GM12892 (cell line): Measurements from ENCODE around the gene TANGO2.

Experiments used
- DNase-seq: peaks from one replicate; pipeline ENCODE4 v3.0.0; 2011; ENCODE audit not compliant: insufficient read length
- FAIRE-seq: peaks from 2 replicates; lab custom pipeline; 2011; peaks lifted over from hg19 to GRCh38; lab: Jason Lieb, UNC
- POLR2A ChIP-seq: IDR thresholded peaks from 2 replicates; pipeline ENCODE4 v1.6.1; 2011; ENCODE audit warnings: low read depth, low read length, control low read depth
- POLR2AphosphoS5 ChIP-seq: IDR thresholded peaks from 2 replicates; pipeline ENCODE4 v1.6.1; 2011; ENCODE audit warnings: low read depth, low read length, control low read depth
- TAF1 ChIP-seq: IDR thresholded peaks from 2 replicates; pipeline ENCODE4 v1.6.1; 2011; ENCODE audit warnings: low read depth, mild to moderate bottlenecking, control low read depth, low read length, borderline replicate concordance

TANGO2 gene

GRCh38 chr22:20038574-20038973, 17.7 kb downstream of the TANGO2 start:
- DNase-seq, result no peak
- FAIRE-seq, result no peak
- TF ChIP-seq TAF1, result no peak
- no peak for TF ChIP-seq POLR2AphosphoS5
- no peak for TF ChIP-seq POLR2A

GRCh38 chr22:20039683-20040325, 18.9 kb downstream of the TANGO2 start:
- DNase-seq (no peak), FAIRE-seq (no peak)
- TF ChIP-seq POLR2A, result no peak
- TF ChIP-seq POLR2AphosphoS5, result no peak
- TF ChIP-seq TAF1, result no peak

- DNase-seq, result no peak
- no peak for FAIRE-seq
- no peak for TF ChIP-seq TAF1
- TF ChIP-seq POLR2AphosphoS5, result no peak
- no peak for TF ChIP-seq POLR2A
Measured at GRCh38 chr22:20040327-20041200, 19.7 kb downstream of the TANGO2 start.

DNA sequence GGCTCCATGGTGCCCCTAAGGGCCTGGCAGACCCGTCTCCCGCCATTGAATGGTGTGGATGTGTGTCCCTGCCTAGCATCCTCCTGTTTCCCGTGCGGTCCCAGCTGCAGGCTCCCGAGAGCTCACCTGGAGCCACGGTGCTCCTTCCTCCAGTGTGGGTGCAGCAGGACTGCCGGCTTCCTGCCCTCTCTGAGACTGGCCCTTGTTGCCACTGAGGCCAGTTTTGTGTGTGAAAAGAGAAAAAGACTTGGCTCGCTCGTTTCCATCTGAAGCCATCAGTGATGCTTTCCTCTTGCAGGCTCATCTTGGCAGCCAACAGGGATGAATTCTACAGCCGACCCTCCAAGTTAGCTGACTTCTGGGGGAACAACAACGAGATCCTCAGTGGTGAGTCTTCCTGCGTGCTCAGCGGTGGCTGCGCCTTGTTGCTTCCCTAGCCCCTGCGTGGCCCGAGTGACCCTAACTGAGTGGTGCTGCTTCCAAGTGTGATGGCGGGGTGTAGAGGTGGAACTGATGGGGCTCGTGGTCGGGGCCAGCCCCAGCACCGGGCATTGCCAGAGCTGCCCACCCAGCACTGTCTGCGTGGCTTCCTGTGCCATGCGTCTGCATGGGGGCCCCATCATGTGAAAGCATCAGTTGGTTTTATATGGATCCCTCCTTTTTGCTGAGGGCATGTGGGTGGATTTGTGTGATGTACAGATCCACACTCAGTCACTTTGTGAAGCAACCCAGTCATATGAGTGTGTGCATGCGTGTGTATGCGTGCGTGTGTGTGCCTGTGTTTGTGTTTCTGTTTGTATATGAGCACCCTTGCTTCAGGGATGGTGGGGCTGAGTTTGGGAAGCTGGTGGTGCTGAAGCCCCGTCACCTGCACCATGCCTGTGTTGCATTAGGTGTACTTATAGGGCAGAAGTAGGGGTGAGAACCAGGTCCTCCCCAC, 22.4 kb downstream of the TANGO2 start:
- DNase-seq (no peak), FAIRE-seq (no peak)
- no peak for TF ChIP-seq POLR2AphosphoS5
- no peak for TF ChIP-seq TAF1
- no peak for TF ChIP-seq POLR2A

DNA sequence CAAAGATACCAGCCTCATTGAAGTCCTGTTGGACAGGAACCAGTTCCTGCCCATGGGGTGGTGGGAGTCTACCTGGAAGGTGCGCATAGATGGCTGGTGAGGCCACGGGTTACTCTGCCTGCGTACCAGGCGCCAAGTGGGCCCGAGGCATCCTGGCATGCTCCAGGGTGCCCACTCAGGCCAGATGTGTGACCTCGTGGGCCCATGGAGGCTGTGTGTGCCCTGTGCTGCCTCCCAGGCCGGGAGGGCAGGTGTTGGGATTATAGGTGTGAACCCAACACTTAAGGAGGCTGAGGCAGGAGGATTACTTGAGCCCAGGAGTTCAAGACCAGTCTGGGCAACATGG, 23.1 kb downstream of the TANGO2 start:
- TF ChIP-seq POLR2AphosphoS5, result no peak
- no peak for TF ChIP-seq TAF1
- no peak for FAIRE-seq
- DNase-seq, result no peak

DNA sequence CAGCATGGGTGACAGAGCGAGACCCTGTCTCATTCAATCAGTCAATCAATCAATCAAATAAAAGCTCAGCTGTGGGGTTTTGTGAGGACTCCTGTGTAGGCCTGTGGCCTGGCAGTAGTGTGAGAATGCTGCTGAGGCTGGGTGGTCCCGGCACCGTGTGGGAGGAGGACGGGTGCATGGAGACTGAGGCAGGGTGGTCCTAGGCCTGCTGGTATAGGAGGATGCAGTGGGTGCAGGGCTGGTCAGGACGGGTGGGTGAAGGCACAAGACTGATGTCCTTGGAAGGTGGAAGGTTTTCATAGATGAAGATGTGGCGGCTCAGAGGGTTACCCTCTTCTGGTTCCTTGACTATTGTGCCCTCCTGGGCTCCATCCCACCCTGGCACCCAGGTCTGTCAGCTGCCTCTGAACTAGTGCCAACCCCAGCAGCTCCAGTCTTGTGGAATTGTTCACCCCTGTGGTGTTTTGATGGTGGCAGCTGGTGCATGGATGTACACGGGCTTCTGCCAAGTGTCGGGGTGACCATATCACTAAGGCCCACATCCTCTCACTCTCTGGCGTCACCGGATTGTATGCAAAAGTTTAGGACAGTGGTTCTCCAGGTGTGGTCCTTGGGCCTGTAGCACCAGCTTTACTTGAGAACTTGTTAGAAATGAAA, 23.7 kb downstream of the TANGO2 start:
- FAIRE-seq, result no peak
- TF ChIP-seq TAF1, result no peak
- TF ChIP-seq POLR2A, result no peak
- no peak for TF ChIP-seq POLR2AphosphoS5
- no peak for DNase-seq

DNA sequence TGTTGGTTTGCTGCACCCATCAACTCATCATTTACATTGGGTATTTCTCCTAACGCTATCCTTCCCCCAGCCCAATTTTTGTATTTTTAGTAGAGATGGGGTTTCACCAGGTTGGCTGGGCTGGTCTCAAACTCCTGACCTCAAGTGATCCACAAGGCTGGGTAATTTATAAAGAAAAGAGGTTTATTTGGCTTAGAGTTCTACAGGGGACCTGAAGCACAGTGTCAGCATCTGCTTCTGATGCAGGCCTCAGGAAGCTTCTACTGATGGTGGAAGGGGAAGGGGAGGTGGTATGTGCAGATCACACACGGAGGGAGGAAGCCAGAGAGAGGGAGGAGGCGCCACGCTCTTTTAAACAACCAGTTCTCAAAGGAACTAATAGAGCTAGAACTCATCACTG, 25.8 kb downstream of the TANGO2 start:
- TF ChIP-seq TAF1 (no peak), POLR2A (no peak), POLR2AphosphoS5 (no peak)
- FAIRE-seq (no peak), DNase-seq (no peak)

GRCh38 chr22:20051927-20052308, 31.0 kb downstream of the TANGO2 start:
- FAIRE-seq, result no peak
- TF ChIP-seq TAF1 (no peak), POLR2AphosphoS5 (no peak), POLR2A (no peak)

DNA sequence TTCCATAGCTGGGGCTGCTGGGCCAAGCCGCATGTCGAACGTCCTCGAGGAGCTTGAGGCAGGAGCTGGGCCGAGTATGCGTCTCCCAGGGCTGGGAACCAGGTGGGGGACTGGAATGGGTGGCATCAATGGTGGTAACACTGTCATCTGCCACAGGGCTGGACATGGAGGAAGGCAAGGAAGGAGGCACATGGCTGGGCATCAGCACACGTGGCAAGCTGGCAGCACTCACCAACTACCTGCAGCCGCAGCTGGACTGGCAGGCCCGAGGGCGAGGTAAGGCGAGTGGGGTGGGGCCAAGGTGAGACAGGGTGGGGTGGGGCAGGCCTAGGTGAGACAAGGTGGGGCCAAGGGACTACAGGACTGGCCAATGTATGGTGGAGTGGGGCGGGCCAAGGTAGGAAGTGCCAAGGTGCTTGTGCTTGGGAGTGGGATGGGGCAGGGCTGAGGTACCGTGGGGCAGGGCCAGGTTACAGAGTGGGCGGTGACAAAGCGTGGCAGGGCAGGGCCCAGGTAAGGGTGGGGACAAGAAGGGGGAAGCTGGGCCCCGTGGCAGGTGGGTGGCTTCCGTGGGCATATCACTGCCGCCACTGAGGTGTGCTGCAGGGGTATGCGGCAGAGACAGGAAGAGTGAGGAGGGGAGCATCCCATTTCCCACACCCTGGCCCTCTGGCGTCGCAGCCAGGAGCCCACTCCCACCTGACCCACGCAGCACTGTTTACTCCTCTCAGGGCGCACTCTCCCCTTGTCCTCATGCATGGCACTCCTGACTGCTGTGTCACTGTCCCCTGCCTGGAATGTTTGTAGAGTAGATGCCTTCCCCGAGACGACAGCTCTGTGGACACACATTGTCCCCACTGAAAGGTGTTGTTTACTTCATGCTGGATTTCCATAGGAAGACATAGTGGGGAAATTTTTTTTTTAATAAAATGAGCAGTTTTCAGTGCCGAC, 31.7 kb downstream of the TANGO2 start:
- TF ChIP-seq POLR2AphosphoS5, result no peak
- no peak for DNase-seq
- no peak for FAIRE-seq

More at GRCh38 chr22:20051927-20052308, 31.0 kb downstream of the TANGO2 start:
- no peak for DNase-seq

DNA sequence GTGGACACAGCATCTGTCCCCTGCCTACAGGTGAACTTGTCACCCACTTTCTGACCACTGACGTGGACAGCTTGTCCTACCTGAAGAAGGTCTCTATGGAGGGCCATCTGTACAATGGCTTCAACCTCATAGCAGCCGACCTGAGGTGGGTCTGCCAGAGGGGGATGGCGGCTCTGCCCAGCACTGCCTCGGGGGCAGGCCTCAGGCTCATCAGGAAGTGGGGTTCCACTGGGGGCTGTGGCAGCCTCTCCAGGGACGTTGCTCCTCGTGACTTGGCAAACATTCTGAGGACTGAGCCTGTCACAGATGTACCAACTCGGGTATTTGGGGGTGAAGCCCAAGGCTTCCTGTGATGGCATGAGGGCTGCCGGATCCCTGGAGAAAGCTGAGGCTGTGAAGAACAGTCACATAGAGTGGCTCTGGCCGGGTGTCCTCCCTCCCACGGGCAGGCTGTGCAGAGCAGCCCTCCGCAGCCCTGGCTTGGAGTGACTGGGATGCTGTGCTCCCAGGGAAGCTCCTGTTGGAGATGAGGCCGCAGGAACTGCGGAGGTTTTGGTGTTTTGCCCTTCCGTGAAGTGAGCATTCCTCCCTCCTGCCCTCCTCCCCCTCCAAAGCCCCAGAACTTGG, 32.6 kb downstream of the TANGO2 start:
- FAIRE-seq (no peak), DNase-seq (no peak)
- no peak for TF ChIP-seq POLR2A
- TF ChIP-seq TAF1, result no peak

- DNase-seq, result no peak
- TF ChIP-seq TAF1 (no peak), POLR2A (no peak), POLR2AphosphoS5 (no peak)
- no peak for FAIRE-seq
Measured at GRCh38 chr22:20054034-20054427, 33.1 kb downstream of the TANGO2 start.
